K562 (cell line): ENCODE measurements around the gene NUDT22. TPM values are rescaled to one million over a fixed set of nuclear protein-coding genes. Genes with fewer than 3 reads are reported as not detected.

Source experiments
- CREB3L1 ChIP-seq: fragments of 450-650 bp; IDR thresholded peaks from 2 replicates; pipeline ENCODE4 v1.6.1; 2014; ENCODE audit warnings: low read depth, mild to moderate bottlenecking, moderate library complexity, borderline replicate concordance
- ETV6 ChIP-seq, 3 experiments: fragments of 150-350 bp in 1 of 3; sonication (generic) in 1 of 3; formaldehyde crosslinking in 1 of 3; IDR thresholded peaks; 2 replicates each; pipeline versions ENCODE4 v1.6.1 to v1.8.0; 2014 to 2022; ENCODE audit warnings: borderline replicate concordance in 2 of 3, low read depth in 2 of 3, antibody characterized with exemption in 1 of 3, low read length in 1 of 3, mild to moderate bottlenecking in 1 of 3, missing genetic modification reagents in 1 of 3
- KDM1A ChIP-seq, 2 experiments: fragments of 450-650 bp; IDR thresholded peaks; 2 replicates each; pipeline ENCODE4 v1.6.1; 2016; ENCODE audit warnings: mild to moderate bottlenecking in 2 of 2
- MCM5 ChIP-seq: fragments of 450-650 bp; IDR thresholded peaks from 2 replicates; pipeline ENCODE4 v1.6.1; 2016; ENCODE audit warnings: low read depth
- PHTF2 ChIP-seq: fragments of 250-450 bp; sonication (Bioruptor Pico); IDR thresholded peaks from 2 replicates; pipeline ENCODE4 v1.5.0; 2021; ENCODE audit warnings: mild to moderate bottlenecking
- SRSF1 ChIP-seq: fragments of 200-400 bp; formaldehyde crosslinking; IDR thresholded peaks from 2 replicates; pipeline ENCODE4 v1.6.1; 2017; ENCODE audit warnings: mild to moderate bottlenecking, low read depth, low read length, moderate library complexity
- TSC22D4 ChIP-seq: fragments of 450-650 bp; IDR thresholded peaks from 2 replicates; pipeline ENCODE4 v1.6.1; 2016; ENCODE audit warnings: missing genetic modification characterization, missing biosample characterization, control low read depth
- VEZF1 ChIP-seq: fragments of 200-800 bp; sonication (Bioruptor generic); IDR thresholded peaks from 2 replicates; pipeline ENCODE4 v1.6.1; 2017; ENCODE audit warnings: missing genetic modification characterization, missing compliant biosample characterization
- ZNF408 ChIP-seq: fragments of 250-450 bp; sonication (Bioruptor Pico); IDR thresholded peaks from 2 replicates; pipeline ENCODE4 v1.4.0; 2020; ENCODE audit warnings: low read depth, mild to moderate bottlenecking, moderate library complexity
- polyA plus RNA-seq, 8 experiments: library from polyadenylated mRNA; depleted of rRNA in 4 of 8; stranded (reverse) in 5 of 8; unstranded in 3 of 8; fragments of >200 nt; fragmentation: Nextera tagmentation in 2 of 8; fragmentation: Illumina TruSeq in 1 of 8; extraction: Ambion mirVana in 2 of 8; extraction: Trizol in 1 of 8; gene quantifications; 2 replicates each; pipeline versions ENCODE4 v1.2.1 to v1.2.3, GENCODE V29; 2011 to 2014; ENCODE audit warnings: inconsistent platforms in 1 of 8, missing spikeins in 1 of 8
- total RNA-seq, 7 experiments: library from RNA; depleted of rRNA in 6 of 7; stranded (reverse); fragments of >200 nt in 6 of 7; fragmentation: Illumina TruSeq in 2 of 7; extraction: Trizol in 2 of 7; gene quantifications; 2 replicates each; pipeline versions ENCODE4 v1.2.1 to v1.2.3, GENCODE V29; 2011 to 2021; ENCODE audit warnings: low replicate concordance in 1 of 7
- TF ChIP-seq, protein P1 (sequence below): fragments of 250-450 bp; sonication (Bioruptor Pico); IDR thresholded peaks from 2 replicates; pipeline ENCODE4 v1.9.0; 2021; ENCODE audit warnings: mild to moderate bottlenecking, inconsistent platforms
- TF ChIP-seq, protein P2 (sequence below): sonication (generic); formaldehyde crosslinking; IDR thresholded peaks from 2 replicates; pipeline ENCODE4 v1.8.0; 2023; ENCODE audit warnings: mild to moderate bottlenecking, missing genetic modification reagents

The NUDT22 gene
- total and polyA plus RNA-seq, 9 of the 15 experiments (the other 6 are each of a cell fraction or from before 2014, with no cell fraction given): 6.3 to 92.6 (median 37.4) TPM

DNA sequence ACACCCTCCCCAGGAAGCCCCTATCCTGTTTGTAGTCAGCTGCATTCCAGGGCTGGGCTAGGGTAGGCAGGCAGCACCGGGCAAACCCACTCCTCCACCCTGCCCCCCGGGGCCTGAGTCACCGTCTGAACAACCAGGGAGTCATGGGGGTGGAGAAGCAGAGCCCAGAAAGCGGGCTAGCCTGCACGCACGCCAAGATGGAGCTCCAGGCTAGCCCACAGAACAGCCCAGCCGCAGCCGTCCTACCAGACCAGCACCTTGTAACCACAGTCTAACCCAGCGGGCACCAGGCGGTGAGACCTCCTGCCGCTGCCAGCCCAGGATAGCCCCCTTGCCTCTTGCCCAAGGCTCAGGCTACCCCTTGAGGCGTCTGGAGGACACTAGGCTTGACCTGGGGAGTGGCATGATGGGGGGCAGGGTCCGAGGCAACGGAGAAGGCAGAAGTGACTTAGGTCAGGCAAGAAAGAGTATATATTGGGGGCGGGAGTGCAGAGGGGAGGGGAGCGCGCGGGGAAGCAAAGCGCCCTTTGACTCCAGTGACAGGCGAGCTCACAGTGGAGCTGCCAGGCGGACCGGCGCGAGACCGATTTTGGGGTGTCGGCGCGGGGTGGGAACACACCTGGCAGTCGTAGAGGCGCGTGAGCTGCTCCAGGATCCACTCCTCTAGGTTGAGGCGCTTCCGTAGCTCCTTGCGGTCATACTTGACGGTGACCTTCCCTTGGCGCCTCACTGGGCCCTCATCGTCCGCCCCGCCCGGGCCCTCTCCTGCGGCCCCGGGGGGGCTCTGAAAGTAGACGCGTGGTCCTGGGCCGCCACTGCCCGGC is 19.9 kb downstream of the NUDT22 start (continued):
- TF ChIP-seq ETV6 (IDR thresholded peaks at IDR 0.05; ENCODE audit: borderline replicate concordance in 1 of 2, low read depth in 2 of 2, low read length in 1 of 2): no peak
- TF ChIP-seq ETV6 (CRISPR knock-in tag; IDR thresholded peaks at IDR 0.05; ENCODE audit: borderline replicate concordance): no peak
- TF ChIP-seq ZNF408: no peak
- TF ChIP-seq, protein P1, sequence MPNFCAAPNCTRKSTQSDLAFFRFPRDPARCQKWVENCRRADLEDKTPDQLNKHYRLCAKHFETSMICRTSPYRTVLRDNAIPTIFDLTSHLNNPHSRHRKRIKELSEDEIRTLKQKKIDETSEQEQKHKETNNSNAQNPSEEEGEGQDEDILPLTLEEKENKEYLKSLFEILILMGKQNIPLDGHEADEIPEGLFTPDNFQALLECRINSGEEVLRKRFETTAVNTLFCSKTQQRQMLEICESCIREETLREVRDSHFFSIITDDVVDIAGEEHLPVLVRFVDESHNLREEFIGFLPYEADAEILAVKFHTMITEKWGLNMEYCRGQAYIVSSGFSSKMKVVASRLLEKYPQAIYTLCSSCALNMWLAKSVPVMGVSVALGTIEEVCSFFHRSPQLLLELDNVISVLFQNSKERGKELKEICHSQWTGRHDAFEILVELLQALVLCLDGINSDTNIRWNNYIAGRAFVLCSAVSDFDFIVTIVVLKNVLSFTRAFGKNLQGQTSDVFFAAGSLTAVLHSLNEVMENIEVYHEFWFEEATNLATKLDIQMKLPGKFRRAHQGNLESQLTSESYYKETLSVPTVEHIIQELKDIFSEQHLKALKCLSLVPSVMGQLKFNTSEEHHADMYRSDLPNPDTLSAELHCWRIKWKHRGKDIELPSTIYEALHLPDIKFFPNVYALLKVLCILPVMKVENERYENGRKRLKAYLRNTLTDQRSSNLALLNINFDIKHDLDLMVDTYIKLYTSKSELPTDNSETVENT (CRISPR knock-in tag): 0 out of 2 replicates have a peak, but pooled peaks have one; percentile 16
- TF ChIP-seq PHTF2: no peak
- TF ChIP-seq VEZF1 (CRISPR knock-in tag): peak; percentile 38; the same call in 1 of the 2 replicates
- TF ChIP-seq SRSF1: no peak
- no peak for TF ChIP-seq MCM5
- peak in 1 of 2 experiments; percentile 83; a peak in 2 of 4 replicates for TF ChIP-seq KDM1A (IDR thresholded peaks at IDR 0.05)
- TF ChIP-seq, protein P2, sequence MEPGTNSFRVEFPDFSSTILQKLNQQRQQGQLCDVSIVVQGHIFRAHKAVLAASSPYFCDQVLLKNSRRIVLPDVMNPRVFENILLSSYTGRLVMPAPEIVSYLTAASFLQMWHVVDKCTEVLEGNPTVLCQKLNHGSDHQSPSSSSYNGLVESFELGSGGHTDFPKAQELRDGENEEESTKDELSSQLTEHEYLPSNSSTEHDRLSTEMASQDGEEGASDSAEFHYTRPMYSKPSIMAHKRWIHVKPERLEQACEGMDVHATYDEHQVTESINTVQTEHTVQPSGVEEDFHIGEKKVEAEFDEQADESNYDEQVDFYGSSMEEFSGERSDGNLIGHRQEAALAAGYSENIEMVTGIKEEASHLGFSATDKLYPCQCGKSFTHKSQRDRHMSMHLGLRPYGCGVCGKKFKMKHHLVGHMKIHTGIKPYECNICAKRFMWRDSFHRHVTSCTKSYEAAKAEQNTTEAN (CRISPR knock-in tag): no peak
- no peak for TF ChIP-seq CREB3L1
- TF ChIP-seq TSC22D4 (tag): no peak
